ENCODE measurements around the gene ERCC1. TPM values are rescaled to one million over a fixed set of nuclear protein-coding genes. Genes with fewer than 3 reads are reported as not detected.

The ERCC1 gene
- total and polyA plus RNA-seq, 2 of the 13 experiments (the other 11 are each of a cell fraction or from before 2014, with no cell fraction given) = 40.0 to 66.4 TPM

- peak overlapping the region; percentile 75 to 84 (median 84) for H3K4me3 ChIP-seq (replicated peaks in 1 of 3; ENCODE audit: insufficient read depth in 1 of 3, low read depth in 2 of 3, low read length in 3 of 3)
- H3K9me3 ChIP-seq (ENCODE audit: low read length) = no peaks in the 10 kb centered on the region
- H3K79me2 ChIP-seq (ENCODE audit: insufficient read depth, low read length) = peaks cover 23% of the 10 kb centered on the region
- no peak overlapping the region for H2AFZ ChIP-seq (ENCODE audit: low read length)
- TF ChIP-seq TBX3 (IDR thresholded peaks at IDR 0.05; ENCODE audit: borderline replicate concordance) (no peak), ZNF883 (CRISPR knock-in tag; IDR thresholded peaks at IDR 0.05; ENCODE audit: not compliant biosample characterization) (peak; percentile 12)
- in situ Hi-C loops (cut with HindIII; ENCODE audit: extremely low pct_ligation_motif_present, low pct_unique_long_range_greater_than_20kb) (no loop called here), intact Hi-C loops (cut with micrococcal nuclease; ENCODE audit: unreplicated experiment) (no loop called here)
- H3K36me3 ChIP-seq (replicated peaks in 1 of 2; ENCODE audit: control insufficient read depth in 1 of 2, insufficient read depth in 2 of 2, low read length in 2 of 2) = peaks cover 5 to 7% of the 10 kb centered on the region in 2 experiments; a peak in 3 of 5 replicates
- H3K4me2 ChIP-seq (ENCODE audit: low read depth, low read length) = peak overlapping the region; percentile 85
- FAIRE-seq (no peak), ATAC-seq (no peak), DNase-seq (ENCODE audit: low spot score) (no peak)
- H4K20me1 ChIP-seq (ENCODE audit: insufficient read depth, low read length) = no peaks in the 10 kb centered on the region
- peaks cover 29% of the 10 kb centered on the region for H3K4me1 ChIP-seq (ENCODE audit: insufficient read depth, low read length)
- ChIA-PET POLR2A (interaction anchor here (0.7 kb wide), 1 partner anchor 15 kb away, joined by 3 read pairs; no protein-coding TSS in a partner anchor), CTCF (ENCODE audit: low intra/inter-chr PET ratio, low total read pairs) (no interaction called here)
- peak overlapping the region; percentile 92 for H3K27ac ChIP-seq (ENCODE audit: extremely low read length, insufficient read depth, low read length)
- peak overlapping the region; percentile 94 for H3K9ac ChIP-seq (ENCODE audit: insufficient read depth, low read depth, low read length)
- WGBS (ENCODE audit: low lambda C conversion rate) = 0% methylated on average over 10 of the region's 10 CpGs
- BruUV-seq (replicated peaks) = no TSS peak
- no peaks in the 10 kb centered on the region; a peak in 1 of 5 replicates for H3K27me3 ChIP-seq (ENCODE audit: control insufficient read depth in 1 of 2, insufficient read depth in 2 of 2, low read length in 2 of 2)
These were observed 16.7 kb downstream of the ERCC1 start for GRCh38 chr19:45407091-45407375.

- peaks cover 7 to 8% of the 10 kb centered on the region in 2 experiments; a peak in 3 of 5 replicates for H3K36me3 ChIP-seq (replicated peaks in 1 of 2; ENCODE audit: control insufficient read depth in 1 of 2, insufficient read depth in 2 of 2, low read length in 2 of 2)
- TF ChIP-seq SRSF9 (IDR thresholded peaks at IDR 0.05; ENCODE audit: borderline replicate concordance, insufficient read depth, low read depth, low read length, poor library complexity, severe bottlenecking) (no peak), ATF7-NPFF (CRISPR knock-in tag; IDR thresholded peaks at IDR 0.05; ENCODE audit: low read depth) (peak; percentile 38; the same call in 1 of the 2 replicates), SCMH1 (CRISPR knock-in tag; IDR thresholded peaks at IDR 0.05; ENCODE audit: borderline replicate concordance) (no peak), FOXK2 (IDR thresholded peaks at IDR 0.05) (peak; percentile 99), PAWR (CRISPR knock-in tag; IDR thresholded peaks at IDR 0.05; ENCODE audit: borderline replicate concordance) (no peak), CHCHD3 (CRISPR knock-in tag; IDR thresholded peaks at IDR 0.05) (no peak), SNAPC4 (CRISPR knock-in tag; IDR thresholded peaks at IDR 0.05) (peak; percentile 34; the same call in 1 of the 2 replicates), PHF5A (CRISPR knock-in tag; IDR thresholded peaks at IDR 0.05; ENCODE audit: low read depth, unreplicated experiment) (no peak), NKX3-1 (CRISPR knock-in tag; IDR thresholded peaks at IDR 0.05) (peak; percentile 65; the same call in 1 of the 2 replicates), ZNF225 (CRISPR knock-in tag; IDR thresholded peaks at IDR 0.05) (no peak)
These were observed 17.3 kb downstream of the ERCC1 start, which contains the start of gene POLR1G for GRCh38 chr19:45406226-45407090. TSS of gene POLR1G (plus strand) at chr19:45406644. CDS start at chr19:45406697, 53 bp downstream.

More at GRCh38 chr19:45406226-45407090, 17.3 kb downstream of the ERCC1 start, which contains the start of gene POLR1G:
- in situ Hi-C loops (cut with HindIII; ENCODE audit: extremely low pct_ligation_motif_present, low pct_unique_long_range_greater_than_20kb) = no loop called here
- ATAC-seq (peak; percentile 74), DNase-seq (ENCODE audit: low spot score) (peak; percentile 81), FAIRE-seq (peak; percentile 21)
- ChIA-PET CTCF (ENCODE audit: low intra/inter-chr PET ratio, low total read pairs) (interaction anchor here (2.8 kb wide), 1 partner anchor 72 kb away, joined by 19 read pairs; no protein-coding TSS in a partner anchor), POLR2A (interaction anchor here (0.7 to 1.0 kb wide), 5 partner anchors 10 to 177 kb away, joined by 3 to 4 read pairs (median 3); no protein-coding TSS in a partner anchor)
- Histone ChIP-seq H3K27me3 (ENCODE audit: control insufficient read depth in 1 of 2, insufficient read depth in 2 of 2, low read length in 2 of 2) (no peaks in the 10 kb centered on the region; a peak in 1 of 5 replicates), H3K79me2 (ENCODE audit: insufficient read depth, low read length) (peaks cover 23% of the 10 kb centered on the region), H4K20me1 (ENCODE audit: insufficient read depth, low read length) (no peaks in the 10 kb centered on the region), H3K9me3 (ENCODE audit: low read length) (no peaks in the 10 kb centered on the region), H3K4me2 (ENCODE audit: low read depth, low read length) (peak within 1 kb of the TSS; percentile 85), H3K4me1 (ENCODE audit: insufficient read depth, low read length) (peaks cover 29% of the 10 kb centered on the region), H2AFZ (ENCODE audit: low read length) (peak within 1 kb of the TSS; percentile 86), H3K9ac (ENCODE audit: insufficient read depth, low read depth, low read length) (peak within 1 kb of the TSS; percentile 94), H3K27ac (ENCODE audit: extremely low read length, insufficient read depth, low read length) (peak within 1 kb of the TSS; percentile 92), H3K4me3 (replicated peaks in 1 of 3; ENCODE audit: insufficient read depth in 1 of 3, low read depth in 2 of 3, low read length in 3 of 3) (peak within 1 kb of the TSS; percentile 75 to 84 (median 84))
- under 1% methylated on average over 49 of the region's 51 CpGs for WGBS (ENCODE audit: low lambda C conversion rate)
- no TSS peak for BruUV-seq (replicated peaks)
- intact Hi-C loops (cut with micrococcal nuclease; ENCODE audit: unreplicated experiment) = no loop called here
